GM19238 (cell line): ENCODE results near the gene KRT80.

Source experiments
- DNase-seq: peaks from one replicate; pipeline ENCODE4 v3.0.0; 2011; ENCODE audit warnings: low spot score; ENCODE audit not compliant: insufficient read length

Gene KRT80

GRCh38 chr12:52229836-52230343, 38.1 kb upstream of the KRT80 start:
- DNase-seq, result no peak

- DNase-seq, result no peak
These were observed 37.1 kb upstream of the KRT80 start for GRCh38 chr12:52228931-52229330.

DNA sequence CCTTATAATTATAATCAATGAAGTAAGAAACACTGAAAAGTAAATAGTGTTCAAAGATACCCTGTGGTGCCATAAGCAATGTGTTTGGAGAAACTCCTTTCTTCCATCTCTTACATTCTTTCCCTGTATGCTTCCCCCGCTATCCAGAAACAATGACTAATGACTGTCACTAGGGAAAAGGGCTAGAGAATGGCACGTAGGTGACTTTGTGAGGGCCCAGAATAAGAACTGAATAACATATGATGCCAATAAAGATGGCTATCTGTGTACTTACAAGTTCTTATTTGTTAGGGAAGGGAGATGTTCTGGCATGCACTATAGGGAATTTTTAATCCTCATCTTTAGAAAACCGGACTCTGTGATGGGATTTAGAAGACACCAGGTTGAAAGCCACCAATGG, 36.6 kb upstream of the KRT80 start:
- DNase-seq, result no peak

DNA sequence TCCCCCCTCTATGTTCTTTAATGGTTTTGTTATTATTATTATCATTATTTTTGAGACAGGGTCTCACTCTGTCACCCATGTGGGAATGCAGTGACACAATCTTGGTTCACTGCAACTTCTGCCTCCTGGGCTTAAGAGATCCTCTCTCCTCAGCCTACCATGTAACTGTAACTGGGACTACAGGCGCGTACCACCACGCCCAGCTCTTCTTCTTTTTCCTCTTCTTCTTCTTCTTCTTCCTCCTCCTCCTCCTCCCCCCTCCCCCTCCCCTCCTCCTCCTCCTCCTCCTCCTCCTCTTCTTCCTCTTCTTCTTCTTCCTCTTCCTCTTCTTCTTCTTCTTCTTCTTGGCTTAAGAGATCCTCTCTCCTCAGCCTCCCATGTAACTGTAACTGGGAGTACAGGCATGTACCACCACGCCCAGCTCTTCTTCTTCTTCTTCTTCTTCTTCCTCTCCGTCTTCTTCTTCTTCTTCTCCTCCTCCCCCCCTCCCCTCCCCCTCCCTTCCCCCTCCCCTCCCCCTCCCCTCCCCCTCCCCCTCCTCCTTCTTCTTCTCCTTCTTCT, 35.9 kb upstream of the KRT80 start:
- DNase-seq, result no peak

GRCh38 chr12:52226446-52226845, 34.6 kb upstream of the KRT80 start:
- no peak for DNase-seq

GRCh38 chr12:52225752-52226151, 33.9 kb upstream of the KRT80 start:
- DNase-seq, result no peak

GRCh38 chr12:52224151-52224550, 32.3 kb upstream of the KRT80 start:
- no peak for DNase-seq

DNA sequence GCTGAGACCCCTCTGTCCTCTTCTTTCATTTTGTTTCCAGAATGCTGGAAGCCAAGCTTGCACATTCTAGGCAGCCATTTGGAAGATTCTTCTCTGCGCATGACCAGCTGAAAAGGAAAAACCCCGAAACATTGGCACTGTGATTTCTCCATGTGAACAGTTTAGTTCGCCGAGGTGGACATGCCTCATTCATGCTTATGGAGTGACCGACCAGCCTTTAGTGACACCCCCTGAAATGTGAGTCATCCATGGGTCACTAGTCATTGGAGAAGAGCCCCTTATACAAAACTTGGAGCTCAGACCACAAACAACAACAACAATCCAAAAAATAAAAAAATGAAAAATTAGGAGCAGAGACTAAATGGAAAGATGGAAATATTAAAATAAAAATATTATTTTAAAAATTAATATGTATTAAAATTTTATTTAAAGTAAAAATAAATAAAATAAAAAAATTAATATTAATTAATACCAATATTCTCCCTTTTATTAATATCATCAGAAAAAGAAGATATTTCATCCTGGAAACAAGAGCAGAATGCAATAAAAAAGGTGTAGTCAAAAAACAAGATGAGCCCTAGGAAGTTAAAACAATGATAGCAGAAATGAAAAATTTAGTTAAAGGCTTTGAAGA, 31.7 kb upstream of the KRT80 start:
- DNase-seq, result no peak

GRCh38 chr12:52222692-52223091, 30.9 kb upstream of the KRT80 start:
- no peak for DNase-seq

GRCh38 chr12:52221912-52222457, 30.2 kb upstream of the KRT80 start:
- DNase-seq, result no peak

DNA sequence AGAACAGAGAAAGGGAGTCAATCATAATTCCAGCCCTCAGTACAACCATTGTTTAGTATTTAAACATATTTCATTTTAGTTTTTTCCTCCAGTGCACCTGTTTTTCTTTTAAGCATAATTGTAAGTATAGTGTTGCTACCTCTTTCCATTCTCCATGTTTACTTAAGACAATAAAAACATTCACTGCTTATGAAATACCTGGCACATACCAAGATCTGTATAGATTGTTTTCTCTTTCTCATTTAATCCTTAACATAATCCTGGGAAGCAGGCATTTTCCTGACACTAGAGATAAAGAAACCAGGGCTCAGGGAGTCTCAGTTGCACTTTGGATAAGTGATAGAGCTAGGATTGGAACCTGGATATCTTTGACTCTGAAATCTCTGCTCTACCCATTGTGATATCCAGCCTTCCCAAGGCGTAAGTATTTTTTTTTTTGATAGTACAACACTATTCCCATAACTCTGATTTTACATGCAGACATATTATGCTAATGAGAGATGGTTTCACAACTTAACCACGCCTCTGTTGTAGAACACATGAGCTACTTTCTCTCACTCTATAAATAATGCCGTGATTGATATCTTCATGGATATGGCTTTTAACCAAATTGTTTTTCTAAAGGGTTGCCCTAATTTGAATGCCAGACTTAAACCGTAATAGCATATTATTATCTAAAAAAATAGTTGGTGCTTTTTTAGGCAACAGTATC, 29.4 kb upstream of the KRT80 start:
- DNase-seq, result no peak

DNA sequence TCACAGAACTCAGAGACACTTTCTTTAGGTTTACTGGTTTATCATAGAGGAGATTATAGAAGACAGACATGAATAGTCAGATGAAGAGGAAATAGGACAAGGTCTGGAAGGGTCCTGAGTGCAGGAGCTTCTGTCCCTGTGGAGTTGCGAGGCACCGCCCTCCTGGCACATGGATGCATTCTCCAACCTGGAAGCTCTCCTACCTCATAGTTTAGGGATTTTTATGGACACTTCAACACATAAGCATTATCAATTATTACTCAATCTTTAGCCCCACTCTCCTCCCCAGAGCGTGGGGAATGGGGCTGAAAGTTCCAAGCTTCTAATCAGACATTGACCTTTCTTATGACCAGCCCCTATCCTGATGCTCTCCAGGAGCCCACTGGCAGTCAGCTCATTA, 28.7 kb upstream of the KRT80 start:
- no peak for DNase-seq

GRCh38 chr12:52218001-52218400, 26.2 kb upstream of the KRT80 start:
- DNase-seq, result no peak

- no peak for DNase-seq
These were observed 25.4 kb upstream of the KRT80 start for GRCh38 chr12:52217223-52217622.

DNA sequence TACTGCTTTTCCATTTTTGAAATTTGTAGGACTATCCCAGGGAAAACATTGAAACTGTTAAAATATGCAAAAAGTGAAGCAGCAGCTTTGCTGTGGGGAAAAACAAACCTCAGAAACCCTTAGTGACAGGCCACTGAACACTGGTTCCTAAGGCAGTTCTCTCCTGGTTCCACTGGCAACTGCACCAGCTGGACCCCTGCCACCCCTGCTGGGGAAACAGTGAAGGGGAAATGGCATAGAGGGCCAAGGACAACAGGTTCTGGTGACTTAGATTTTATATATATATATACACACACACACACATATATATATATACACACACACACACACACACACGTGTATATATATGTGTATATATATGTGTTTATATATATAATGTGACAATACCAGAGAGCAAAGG, 25.0 kb upstream of the KRT80 start:
- DNase-seq, result no peak

DNA sequence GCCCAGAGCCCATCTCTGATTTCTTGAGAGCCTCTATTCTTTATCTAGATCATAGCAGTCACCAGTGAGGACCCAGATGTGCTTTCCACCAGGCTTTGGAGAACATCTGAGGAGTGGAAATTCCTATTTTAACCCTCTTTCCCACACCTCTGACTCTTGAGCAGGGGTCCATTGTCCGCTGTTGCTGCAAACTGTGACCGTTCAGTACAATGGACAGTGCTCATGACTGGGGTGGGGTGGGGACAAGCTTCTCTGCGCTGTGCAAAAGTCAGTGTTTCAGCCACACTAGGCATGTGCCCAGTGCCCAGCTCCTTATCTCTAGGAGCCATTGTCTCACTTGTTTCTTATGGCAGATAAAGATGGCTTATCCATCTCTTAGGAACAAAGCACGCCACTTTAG, 24.3 kb upstream of the KRT80 start:
- DNase-seq, result no peak

- DNase-seq, result no peak
These were observed 23.8 kb upstream of the KRT80 start for GRCh38 chr12:52215587-52216031.

DNA sequence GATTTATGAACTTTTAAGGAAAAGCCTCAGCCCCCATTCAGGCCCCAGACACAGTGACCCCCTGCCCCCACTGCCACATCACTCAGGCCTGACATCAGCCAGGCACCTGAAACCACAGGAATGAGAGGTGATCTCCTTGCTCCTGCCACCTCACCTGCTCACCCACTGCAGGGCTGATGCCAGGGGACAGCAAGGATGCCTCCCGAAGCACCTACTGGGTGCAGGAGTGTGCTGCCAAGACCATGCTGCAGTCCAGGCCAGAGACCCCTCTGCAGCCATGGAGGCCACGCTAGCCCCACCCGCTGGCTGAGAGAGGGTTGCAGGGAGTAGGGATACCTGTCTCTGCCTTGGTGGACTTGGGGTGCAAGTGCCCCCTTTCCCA, 22.6 kb upstream of the KRT80 start:
- no peak for DNase-seq

DNA sequence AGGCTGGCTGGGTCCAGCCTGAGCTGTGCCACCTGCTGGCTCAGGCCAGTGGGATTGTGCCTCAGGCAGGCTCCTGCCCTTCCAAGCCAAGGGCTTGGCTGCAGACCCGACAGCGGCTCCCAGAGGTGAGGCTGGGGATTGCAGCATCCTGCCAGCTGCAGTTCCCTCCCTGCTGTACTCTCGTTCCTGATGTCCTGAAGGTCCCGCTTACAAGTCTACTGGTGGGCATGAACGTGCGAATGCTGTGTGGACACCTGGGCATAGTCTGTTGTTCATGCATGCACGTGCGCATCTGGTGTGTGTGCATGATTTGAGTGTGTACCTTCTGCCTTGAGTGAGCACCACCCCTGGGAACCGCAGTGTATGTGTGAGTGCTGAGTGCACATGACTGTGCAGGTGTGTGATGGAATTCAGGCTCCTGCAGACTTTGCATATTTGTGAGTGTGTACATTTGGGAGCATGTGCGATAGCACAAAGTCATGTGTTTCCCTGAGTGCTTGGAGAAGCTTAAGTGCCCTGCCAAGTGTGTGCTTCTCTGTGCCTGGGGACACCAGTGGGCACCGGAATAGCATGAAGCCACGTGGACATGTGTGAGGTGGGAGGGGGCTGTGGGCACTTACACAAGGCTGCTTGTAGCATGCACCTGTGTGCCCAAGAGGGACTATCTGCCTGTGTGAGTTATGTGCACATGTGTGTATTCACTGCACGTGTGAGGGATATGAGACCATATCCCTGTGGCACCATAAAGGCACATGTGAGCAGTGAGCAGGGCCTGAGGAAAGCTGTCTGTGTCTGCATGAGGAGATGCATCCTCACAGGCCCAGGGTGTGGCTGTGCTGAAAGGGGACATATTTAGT, 22.0 kb upstream of the KRT80 start:
- DNase-seq, result peak; percentile 53

- DNase-seq, result no peak
These were observed 21.1 kb upstream of the KRT80 start for GRCh38 chr12:52212701-52213563.
